HS-5 (cell line): ENCODE results near the gene RABIF.
"Not testable (repeated sequence)": the region's sequence is repeated elsewhere in the genome, so short reads cannot be mapped to it uniquely, and the experiment has no call there.

Experiments used
- DNase-seq: peaks from one replicate; pipeline ENCODE4 v3.0.0-alpha.2; 2012; ENCODE audit warnings: low read depth

RABIF gene

DNA sequence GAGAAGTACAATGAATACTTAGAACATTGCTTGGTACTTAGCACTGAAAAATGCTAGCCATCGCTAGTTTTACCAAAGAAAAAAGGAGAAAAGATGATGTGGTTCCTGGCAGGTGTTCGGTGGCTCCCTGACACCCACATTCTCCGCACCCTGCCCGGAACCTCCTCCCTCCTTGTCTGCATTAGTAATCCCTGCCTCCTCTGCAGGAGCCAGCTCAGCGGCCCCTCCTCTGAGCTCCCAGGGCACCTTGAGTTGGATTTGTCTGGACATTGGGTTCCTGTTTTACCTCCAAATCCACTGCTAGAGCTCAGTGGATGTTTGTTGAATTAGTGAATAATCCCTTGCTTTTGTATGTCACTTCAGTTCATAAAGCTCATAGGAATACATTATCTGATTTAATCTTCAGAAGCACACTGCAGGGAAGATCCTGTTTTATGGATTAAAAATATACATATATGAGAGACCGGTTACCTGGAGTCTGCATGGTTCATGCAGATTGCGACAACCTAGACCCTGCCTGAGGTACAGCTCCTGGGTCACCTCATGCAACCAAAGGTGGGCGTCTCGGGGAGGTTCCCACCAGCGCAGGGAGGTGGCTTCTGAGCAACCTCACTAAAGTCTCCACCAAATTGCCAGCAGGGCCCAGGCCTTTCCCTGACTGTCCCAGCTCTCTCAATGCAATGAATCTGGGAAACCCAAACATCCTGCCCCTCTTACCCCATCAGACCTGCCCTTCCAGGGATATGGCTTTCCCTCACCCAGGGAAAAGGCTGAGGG lies 54.0 kb downstream of the RABIF start:
- DNase-seq, result no peak

DNA sequence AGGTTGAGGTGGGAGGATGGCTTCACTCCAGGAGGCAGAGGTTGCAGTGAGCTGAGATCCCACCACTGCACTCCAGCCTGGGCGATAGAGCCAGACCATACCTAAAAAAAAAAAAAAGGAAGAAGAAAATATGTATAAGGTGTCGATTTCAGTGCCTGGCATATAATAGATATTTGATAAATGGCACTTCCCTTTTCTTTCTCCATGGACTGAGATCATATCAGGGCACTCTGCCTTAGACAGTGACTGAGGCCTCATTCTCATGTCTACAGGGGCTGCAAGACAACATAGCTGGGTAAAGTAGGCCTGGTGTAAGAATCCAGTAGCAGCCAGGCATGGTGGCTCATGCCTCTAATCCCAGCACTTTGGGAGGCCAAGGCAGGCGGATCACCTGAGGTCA lies 57.0 kb downstream of the RABIF start:
- no peak for DNase-seq

DNA sequence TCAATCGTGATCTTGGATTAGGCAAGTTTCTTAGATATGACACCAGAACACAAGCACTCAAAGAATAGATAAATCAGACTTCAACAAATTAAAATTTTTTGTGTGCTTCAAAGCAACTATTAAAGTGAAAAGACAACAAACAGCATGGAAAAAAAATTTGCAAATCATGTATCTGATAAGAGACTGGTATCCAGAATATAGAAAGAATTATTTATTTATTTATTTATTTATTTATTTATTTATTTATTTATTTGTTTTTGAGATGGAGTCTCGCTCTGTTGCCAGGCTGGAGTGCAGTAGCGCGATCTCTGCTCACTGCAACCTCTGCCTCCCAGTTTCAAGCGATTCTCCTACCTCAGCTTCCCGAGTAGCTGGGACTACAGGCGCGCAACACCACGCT lies 59.7 kb downstream of the RABIF start:
- not testable (repeated sequence) for DNase-seq
